GM12873 (cell line): ENCODE data around the gene CLCA4.
A peak's percentile ranks its signal among the peaks of the same experiment; 100 is the strongest.

Experiments
- TF ChIP-seq, protein P1 (sequence below): IDR thresholded peaks from 2 replicates; pipeline ENCODE4 v1.5.1; 2012; ENCODE audit warnings: low read depth, mild to moderate bottlenecking, moderate library complexity, low read length, control low read depth; ENCODE audit not compliant: insufficient read depth; ENCODE audit errors: missing control alignments

Gene CLCA4

GRCh38 chr1:86504137-86504479 lies 42.8 kb upstream of the CLCA4 start:
- TF ChIP-seq, protein P1, sequence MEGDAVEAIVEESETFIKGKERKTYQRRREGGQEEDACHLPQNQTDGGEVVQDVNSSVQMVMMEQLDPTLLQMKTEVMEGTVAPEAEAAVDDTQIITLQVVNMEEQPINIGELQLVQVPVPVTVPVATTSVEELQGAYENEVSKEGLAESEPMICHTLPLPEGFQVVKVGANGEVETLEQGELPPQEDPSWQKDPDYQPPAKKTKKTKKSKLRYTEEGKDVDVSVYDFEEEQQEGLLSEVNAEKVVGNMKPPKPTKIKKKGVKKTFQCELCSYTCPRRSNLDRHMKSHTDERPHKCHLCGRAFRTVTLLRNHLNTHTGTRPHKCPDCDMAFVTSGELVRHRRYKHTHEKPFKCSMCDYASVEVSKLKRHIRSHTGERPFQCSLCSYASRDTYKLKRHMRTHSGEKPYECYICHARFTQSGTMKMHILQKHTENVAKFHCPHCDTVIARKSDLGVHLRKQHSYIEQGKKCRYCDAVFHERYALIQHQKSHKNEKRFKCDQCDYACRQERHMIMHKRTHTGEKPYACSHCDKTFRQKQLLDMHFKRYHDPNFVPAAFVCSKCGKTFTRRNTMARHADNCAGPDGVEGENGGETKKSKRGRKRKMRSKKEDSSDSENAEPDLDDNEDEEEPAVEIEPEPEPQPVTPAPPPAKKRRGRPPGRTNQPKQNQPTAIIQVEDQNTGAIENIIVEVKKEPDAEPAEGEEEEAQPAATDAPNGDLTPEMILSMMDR = no peak

DNA sequence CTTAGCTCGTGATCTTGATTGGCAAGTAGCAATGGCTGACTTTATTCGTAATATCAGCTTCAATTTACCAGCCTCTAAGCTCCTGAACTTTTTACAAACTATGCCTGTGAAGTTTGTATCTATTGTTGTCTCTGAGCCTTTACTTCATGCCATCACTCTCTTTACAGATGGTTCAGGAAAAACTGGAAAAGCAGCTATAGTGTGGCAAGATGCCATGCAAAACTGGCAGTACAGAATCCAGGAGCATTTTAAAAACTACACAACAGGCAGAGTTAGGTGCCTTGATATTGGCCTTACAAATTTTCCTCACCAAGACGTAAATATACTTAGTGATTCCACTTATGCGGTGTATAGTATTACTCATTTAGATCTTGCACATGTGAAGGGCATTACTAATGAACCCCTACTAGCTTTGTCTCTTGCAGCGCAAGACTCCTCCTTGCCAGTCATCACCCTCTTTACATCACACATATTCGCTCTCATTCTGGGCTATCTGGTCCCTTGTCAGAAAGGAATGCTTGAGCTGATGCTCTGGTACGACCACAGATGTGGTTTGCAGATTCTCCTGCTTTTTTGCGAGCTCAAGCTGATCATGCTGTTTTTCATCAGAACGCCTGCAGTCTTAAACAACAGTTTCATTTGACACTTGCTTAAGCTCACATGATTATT lies 41.8 kb upstream of the CLCA4 start:
- TF ChIP-seq, protein P1 = no peak

DNA sequence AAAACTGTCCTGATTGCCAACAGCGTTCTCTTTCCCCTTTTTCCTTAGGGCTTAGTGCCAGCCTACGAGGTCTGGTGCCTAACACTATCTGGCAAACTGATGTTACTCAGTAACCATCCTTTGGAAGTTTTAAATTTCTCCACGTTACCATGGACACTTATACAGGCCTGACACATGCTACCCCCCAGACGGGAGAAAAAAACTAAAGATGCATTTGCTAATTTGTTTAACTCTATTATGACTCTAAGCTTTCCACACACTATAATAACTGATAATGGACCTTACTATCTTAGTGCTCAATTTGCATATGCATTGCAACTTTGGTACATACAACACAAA lies 41.3 kb upstream of the CLCA4 start:
- TF ChIP-seq, protein P1 = no peak

- TF ChIP-seq, protein P1 = peak; percentile 64
Measured at GRCh38 chr1:86507935-86508582, 38.8 kb upstream of the CLCA4 start.

DNA sequence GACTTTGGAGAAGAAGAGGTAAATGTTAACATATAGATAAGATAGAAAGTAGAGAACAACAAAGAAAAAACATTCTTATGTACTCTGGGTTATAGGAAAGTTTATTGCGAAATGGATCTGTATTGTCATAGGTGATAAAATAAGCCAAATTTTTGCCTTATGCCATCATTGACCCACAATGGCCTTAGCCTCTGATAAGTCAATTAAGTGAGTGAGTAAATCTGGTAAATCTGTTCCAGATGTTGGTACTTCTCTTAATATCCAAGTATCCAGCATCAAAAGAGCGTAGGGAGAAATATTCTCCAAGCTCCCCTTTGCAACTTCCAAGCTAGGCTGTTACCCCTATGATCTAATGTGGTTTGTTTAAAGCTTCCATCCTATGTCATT lies 38.3 kb upstream of the CLCA4 start:
- TF ChIP-seq, protein P1 = no peak

DNA sequence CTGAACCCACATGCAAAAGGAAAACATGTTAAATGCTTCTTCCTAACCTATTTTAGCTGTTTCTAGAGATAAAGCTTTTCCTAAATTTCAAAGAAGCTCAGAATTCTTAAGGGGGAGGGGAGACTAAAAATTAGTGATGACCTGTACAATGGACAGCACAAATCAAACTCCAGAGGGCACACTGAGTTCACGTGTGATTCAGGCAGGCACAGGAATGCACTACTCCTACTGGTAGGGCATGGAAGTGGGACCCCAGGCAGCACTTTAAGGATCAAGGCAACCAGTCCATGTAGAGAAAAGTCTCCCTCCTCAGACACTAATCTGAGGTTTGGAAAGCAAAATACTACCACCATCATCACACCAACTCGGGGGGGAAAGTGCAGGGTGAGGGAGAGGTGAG lies 31.3 kb upstream of the CLCA4 start:
- TF ChIP-seq, protein P1 = peak; percentile 33

GRCh38 chr1:86516335-86516734 lies 30.5 kb upstream of the CLCA4 start:
- TF ChIP-seq, protein P1 = no peak
